Frontal cortex (tissue), 4 donors: ENCODE results near the gene WEE2. TPM values are rescaled to one million over a fixed set of nuclear protein-coding genes. Genes with fewer than 3 reads are reported as not detected.
A peak's percentile ranks its signal among the peaks of the same experiment; 100 is the strongest.
"Not testable (repeated sequence)": the region's sequence is repeated elsewhere in the genome, so short reads cannot be mapped to it uniquely, and the experiment has no call there.

Source experiments
- DNase-seq, 2 donors: peaks; one replicate each; pipeline ENCODE4 v3.0.0; 2012; ENCODE audit warnings: low spot score in 2 of 2
- FAIRE-seq: peaks from 2 replicates; lab custom pipeline; 2012; peaks lifted over from hg19 to GRCh38; lab: Jason Lieb, UNC
- total RNA-seq: library from RNA; depleted of rRNA; stranded (reverse); fragments of >200 nt; gene quantifications from one replicate; pipeline ENCODE4 v1.2.3, GENCODE V29; 2014
- donor health status: control.
- donor health status: control.
- donor health status: control.

WEE2 gene
- total RNA-seq, 1 donor from 2014 or later: under 0.01 TPM

GRCh38 chr7:141710301-141710700 lies 2.1 kb downstream of the WEE2 start:
- FAIRE-seq (no peak), DNase-seq (no peak)

GRCh38 chr7:141712603-141713255 lies 4.6 kb downstream of the WEE2 start:
- FAIRE-seq: no peak
- no peak for DNase-seq

- FAIRE-seq: no peak
Measured at GRCh38 chr7:141713890-141714289, 5.7 kb downstream of the WEE2 start.

GRCh38 chr7:141714571-141714970 lies 6.4 kb downstream of the WEE2 start:
- no peak for FAIRE-seq
- no peak for DNase-seq

More at GRCh38 chr7:141713890-141714289, 5.7 kb downstream of the WEE2 start:
- DNase-seq: no peak

- no peak for FAIRE-seq
- DNase-seq: no peak
Measured at GRCh38 chr7:141715018-141715417, 6.9 kb downstream of the WEE2 start.

- no peak for DNase-seq
- FAIRE-seq: no peak
Measured at GRCh38 chr7:141715794-141716689, 7.9 kb downstream of the WEE2 start.

GRCh38 chr7:141717450-141717849 lies 9.3 kb downstream of the WEE2 start:
- no peak for DNase-seq

GRCh38 chr7:141722529-141722928 lies 14.4 kb downstream of the WEE2 start:
- no peak for FAIRE-seq

More at GRCh38 chr7:141717450-141717849, 9.3 kb downstream of the WEE2 start:
- FAIRE-seq: no peak

GRCh38 chr7:141729020-141729419 lies 20.9 kb downstream of the WEE2 start:
- DNase-seq: no peak
- FAIRE-seq: no peak

More at GRCh38 chr7:141722529-141722928, 14.4 kb downstream of the WEE2 start:
- no peak for DNase-seq

- no peak for DNase-seq
- FAIRE-seq: no peak
Measured at GRCh38 chr7:141731476-141732149, 23.5 kb downstream of the WEE2 start.

GRCh38 chr7:141737118-141737835 lies 29.1 kb downstream of the WEE2 start:
- FAIRE-seq (no peak), DNase-seq (no peak)

GRCh38 chr7:141737836-141738591 lies 29.9 kb downstream of the WEE2 start, which contains the start of gene SSBP1:
Gene SSBP1, plus strand, starts transcription at chr7:141738358. Its CDS starts 809 bp downstream, at chr7:141739167.
- FAIRE-seq (peak; percentile 91), DNase-seq (peak; percentile 60 to 78)

- DNase-seq: no peak
- no peak for FAIRE-seq
Measured at GRCh38 chr7:141738592-141739013, 30.4 kb downstream of the WEE2 start.

GRCh38 chr7:141739250-141739649 lies 31.1 kb downstream of the WEE2 start:
- DNase-seq: no peak
- FAIRE-seq: no peak

- DNase-seq (no peak), FAIRE-seq (no peak)
Measured at GRCh38 chr7:141742229-141742628, 34.1 kb downstream of the WEE2 start.

- DNase-seq: no peak
- FAIRE-seq: no peak
Measured at GRCh38 chr7:141744131-141744530, 36.0 kb downstream of the WEE2 start.

GRCh38 chr7:141748396-141748795 lies 40.2 kb downstream of the WEE2 start:
- DNase-seq: no peak
- FAIRE-seq: no peak

- not testable (repeated sequence) for FAIRE-seq, DNase-seq
Measured at GRCh38 chr7:141751904-141752303, 43.8 kb downstream of the WEE2 start.

GRCh38 chr7:141752634-141753033 lies 44.5 kb downstream of the WEE2 start:
- FAIRE-seq: no peak
- DNase-seq: no peak
